GM12878 (cell line): ENCODE data around the gene CASR. TPM values are rescaled to one million over a fixed set of nuclear protein-coding genes. Genes with fewer than 3 reads are reported as not detected.

Source experiments
- ATAC-seq: fragments of 200-7000 bp; cut with Tn5 transposase; 3 replicates; pipeline ENCODE4 v1.9.1; 2020; ENCODE audit warnings: mild to moderate bottlenecking, moderate library complexity
- BruUV-seq: library from RNA; stranded (reverse); fragments of 400-500 nt; replicated peaks from 2 replicates; lab custom pipeline; 2021; lab: Mats Ljungman, UMichigan
- CTCF ChIA-PET: fragments of 300-600 bp; sonication (Branson Sonifier 250); formaldehyde crosslinking; extraction: SDS; loops from one replicate; lab custom pipeline; 2021; ENCODE audit warnings: inconsistent platforms; lab: Yijun Ruan, JAX
- POLR2A ChIA-PET: fragments of 350-600 bp; formaldehyde crosslinking; extraction: SDS; loops from one replicate; lab custom pipeline; 2021; ENCODE audit warnings: inconsistent platforms; lab: Charles Lee
- RAD21 ChIA-PET: fragments of 300-600 bp; sonication (Branson Sonifier 250); formaldehyde crosslinking; loops from one replicate; lab custom pipeline; 2023; ENCODE audit warnings: antibody characterized with exemption; ENCODE audit not compliant: unreplicated experiment; lab: Charles Lee
- SMC1A ChIA-PET: fragments of 300-600 bp; sonication (Branson Sonifier 250); formaldehyde crosslinking; loops from one replicate; lab custom pipeline; 2023; ENCODE audit not compliant: unreplicated experiment, uncharacterized antibody; lab: Charles Lee
- DNase-seq: peaks from one replicate; pipeline ENCODE4 v3.0.0-alpha.2; 2011; ENCODE audit warnings: low read depth, low spot score
- FAIRE-seq: peaks from 3 replicates; lab custom pipeline; 2011; peaks lifted over from hg19 to GRCh38; lab: Jason Lieb, UNC
- H2AFZ ChIP-seq: 2 replicates; pipeline ENCODE4 v1.6.0; 2011; ENCODE audit warnings: low read depth, low read length, control low read depth; ENCODE audit not compliant: control insufficient read depth
- H3K27ac ChIP-seq: 2 replicates; pipeline ENCODE4 v1.5.1; 2011; ENCODE audit warnings: control low read depth; ENCODE audit not compliant: control insufficient read depth, insufficient read depth
- H3K27me3 ChIP-seq, 2 experiments: replicated peaks in 1 of 2; 2 replicates each; pipeline versions ENCODE4 v1.6.0 to v1.6.1; 2011; ENCODE audit warnings: low read length in 1 of 2; ENCODE audit not compliant: control insufficient read depth in 2 of 2, insufficient read depth in 2 of 2
- H3K36me3 ChIP-seq, 2 experiments: 2 replicates each; pipeline ENCODE4 v1.5.1; 2011; ENCODE audit warnings: low read length in 1 of 2; ENCODE audit not compliant: control insufficient read depth in 2 of 2, insufficient read depth in 2 of 2
- H3K4me1 ChIP-seq: 2 replicates; pipeline ENCODE4 v1.6.1; 2011; ENCODE audit warnings: mild to moderate bottlenecking, low read length, moderate library complexity, mixed read lengths; ENCODE audit not compliant: control insufficient read depth, insufficient read depth
- H3K4me2 ChIP-seq: 2 replicates; pipeline ENCODE4 v1.6.0; 2011; ENCODE audit warnings: control low read depth; ENCODE audit not compliant: control insufficient read depth, insufficient read depth
- H3K4me3 ChIP-seq: fragments of 200-600 bp; sonication (generic); 2 replicates; pipeline ENCODE4 v1.5.1; 2016
- H3K79me2 ChIP-seq: 2 replicates; pipeline ENCODE4 v1.6.0; 2011; ENCODE audit warnings: low read length; ENCODE audit not compliant: control insufficient read depth, insufficient read depth
- H3K9ac ChIP-seq: 2 replicates; pipeline ENCODE4 v1.8.0; 2011; ENCODE audit warnings: low read length, control low read depth, mixed read lengths; ENCODE audit not compliant: control insufficient read depth, insufficient read depth
- H3K9me3 ChIP-seq: replicated peaks from 3 replicates; pipeline ENCODE4 v1.5.1; 2011; ENCODE audit warnings: mild to moderate bottlenecking, low read length; ENCODE audit not compliant: control insufficient read depth, insufficient read depth
- H4K20me1 ChIP-seq: 2 replicates; pipeline ENCODE4 v1.6.0; 2011; ENCODE audit not compliant: control insufficient read depth, insufficient read depth
- ATF7 ChIP-seq: fragments of 450-650 bp; IDR thresholded peaks from 2 replicates; pipeline ENCODE4 v1.6.1; 2016; ENCODE audit warnings: low read depth, mild to moderate bottlenecking
- BCL11A ChIP-seq: IDR thresholded peaks from 2 replicates; pipeline ENCODE4 v1.6.1; 2011; ENCODE audit warnings: low read depth, low read length
- JUND ChIP-seq: IDR thresholded peaks from 2 replicates; pipeline ENCODE4 v1.6.1; 2012; ENCODE audit warnings: low read depth, mild to moderate bottlenecking, low read length, improper control_type of control experiment, moderate library complexity
- NR2F1 ChIP-seq: fragments of 450-650 bp; conservative IDR thresholded peaks from 2 replicates; pipeline ENCODE4 v1.6.1; 2017; ENCODE audit warnings: mild to moderate bottlenecking
- RELA ChIP-seq: fragments of 450-650 bp; IDR thresholded peaks from 2 replicates; pipeline ENCODE4 v1.8.0; 2014; ENCODE audit warnings: borderline replicate concordance; ENCODE audit not compliant: partially characterized antibody
- STAT3 ChIP-seq: IDR thresholded peaks from 2 replicates; pipeline ENCODE4 v1.6.1; 2011; ENCODE audit warnings: low read depth, low read length, improper control_type of control experiment
- ZBED1 ChIP-seq: IDR thresholded peaks from 2 replicates; pipeline ENCODE4 v1.6.1; 2016; ENCODE audit warnings: borderline replicate concordance
- WGBS: methylation state at CpG from one replicate; pipeline ENCODE4 v1.1.6; 2016; ENCODE audit warnings: low lambda C conversion rate; ENCODE audit not compliant: insufficient replicate concordance, insufficient coverage; ENCODE audit errors: missing lambda C conversion rate; 5-methylcytosine and 5-hydroxymethylcytosine counted together
- in situ Hi-C: fragments of 300-500 bp; cut with MboI; formaldehyde crosslinking; loops from 9 replicates; pipeline ENCODE4 v1.14.3; 2018; ENCODE audit warnings: mixed read lengths
- intact Hi-C: fragments of 100-400 bp; cut with micrococcal nuclease; formaldehyde crosslinking; loops from one replicate; pipeline ENCODE4 v1.14.2; 2022; ENCODE audit not compliant: unreplicated experiment
- polyA plus RNA-seq, 11 experiments: library from polyadenylated mRNA; depleted of rRNA in 4 of 11; unstranded in 6 of 11; stranded (reverse) in 5 of 11; fragments of >200 nt; fragmentation: Nextera tagmentation in 4 of 11; fragmentation: Illumina TruSeq in 1 of 11; extraction: Ambion mirVana in 4 of 11; extraction: Trizol in 1 of 11; gene quantifications; 1 replicate in 1 of 11; 2 replicates in 10 of 11; pipeline versions ENCODE4 v1.2.1 to v1.2.3, GENCODE V29; 2011 to 2016; ENCODE audit warnings: inconsistent platforms in 2 of 11, missing spikeins in 2 of 11, low read depth in 1 of 11
- total RNA-seq, 4 experiments: library from RNA; depleted of rRNA in 3 of 4; stranded (reverse); fragments of >200 nt in 3 of 4; fragmentation: Illumina TruSeq in 1 of 4; extraction: Trizol in 1 of 4; gene quantifications; 2 replicates each; pipeline versions ENCODE4 v1.2.1 to v1.2.3, GENCODE V29; 2013 to 2021
- TF ChIP-seq, protein P1 (sequence below): IDR thresholded peaks from 2 replicates; pipeline ENCODE4 v1.6.1; 2011; ENCODE audit warnings: borderline replicate concordance, low read depth, mild to moderate bottlenecking, moderate library complexity, low read length; ENCODE audit not compliant: insufficient read depth, poor library complexity, severe bottlenecking

The CASR gene
- total and polyA plus RNA-seq, 10 of the 15 experiments (the other 5 are each of a cell fraction or from before 2014, with no cell fraction given): 0.04 to 0.37 (median 0.11) TPM

GRCh38 chr3:122257644-122258364 lies 74.3 kb downstream of the CASR start:
- WGBS: 80% methylated on average over 7 of the region's 7 CpGs
- no peak for DNase-seq
- H3K79me2 ChIP-seq: no peaks in the 10 kb centered on the region
- no peak overlapping the region for H3K9ac ChIP-seq
- no peaks in the 10 kb centered on the region for H4K20me1 ChIP-seq
- H3K27me3 ChIP-seq: no peaks in the 10 kb centered on the region
- H3K9me3 ChIP-seq: no peaks in the 10 kb centered on the region; the same call in 2 of the 3 replicates
- no peak for ATAC-seq
- in situ Hi-C loops (no loop called here), intact Hi-C loops (loop anchor here (1.0 to 10.0 kb wide), 6 partner anchors 25 to 709 kb away; partner anchors contain the start of genes EAF2 and IQCB1)
- H3K4me1 ChIP-seq: peaks cover 5% of the 10 kb centered on the region; the same call in 1 of the 2 replicates
- RAD21 ChIA-PET: interaction anchor here (0.7 to 15.8 kb wide), 27 partner anchors 11 to 717 kb away, joined by 3 to 441 read pairs (median 7); partner anchors contain the start of gene POLQ
- TF ChIP-seq NR2F1 (no peak), ATF7 (peak; percentile 87)
- CTCF ChIA-PET: interaction anchor here (0.6 to 8.8 kb wide), 31 partner anchors 8 to 710 kb away, joined by 3 to 237 read pairs (median 5); partner anchors contain the start of genes FAM162A and POLQ
- POLR2A ChIA-PET: interaction anchor here (0.5 to 15.0 kb wide), 10 partner anchors 12 to 712 kb away, joined by 3 to 178 read pairs (median 4); no protein-coding TSS in a partner anchor
- SMC1A ChIA-PET: interaction anchor here (0.9 to 15.2 kb wide), 22 partner anchors 8 to 711 kb away, joined by 3 to 590 read pairs (median 10); partner anchors contain the start of gene POLQ
- no peaks in the 10 kb centered on the region for H3K36me3 ChIP-seq
- no peak overlapping the region; the same call in 1 of the 2 replicates for H3K27ac ChIP-seq
- no peak for FAIRE-seq
- BruUV-seq: no TSS peak
- no peak overlapping the region for H3K4me3 ChIP-seq
- no peak overlapping the region for H2AFZ ChIP-seq
- H3K4me2 ChIP-seq: no peak overlapping the region; the same call in 1 of the 2 replicates

- H3K79me2 ChIP-seq: no peaks in the 10 kb centered on the region
- H3K4me2 ChIP-seq: peak overlapping the region; percentile 33; the same call in 1 of the 2 replicates
- CTCF ChIA-PET: interaction anchor here (0.6 to 8.8 kb wide), 36 partner anchors 9 to 1346 kb away, joined by 3 to 237 read pairs (median 6); partner anchors contain the start of genes FAM162A and POLQ
- intact Hi-C loops: loop anchor here (1.0 to 10.0 kb wide), 6 partner anchors 26 to 710 kb away; partner anchors contain the start of genes EAF2 and IQCB1
- no peaks in the 10 kb centered on the region for H3K36me3 ChIP-seq
- DNase-seq (peak; percentile 83), ATAC-seq (peak; percentile 86), FAIRE-seq (peak; percentile 84)
- SMC1A ChIA-PET: interaction anchor here (0.7 to 15.2 kb wide), 39 partner anchors 9 to 712 kb away, joined by 3 to 590 read pairs (median 6); partner anchors contain the start of gene POLQ
- H2AFZ ChIP-seq: peak overlapping the region; percentile 31; the same call in 1 of the 2 replicates
- H3K4me1 ChIP-seq: peaks cover 5% of the 10 kb centered on the region; the same call in 1 of the 2 replicates
- H4K20me1 ChIP-seq: no peaks in the 10 kb centered on the region
- in situ Hi-C loops: no loop called here
- peak overlapping the region; percentile 5; the same call in 1 of the 2 replicates for H3K27ac ChIP-seq
- H3K9me3 ChIP-seq: no peaks in the 10 kb centered on the region; the same call in 2 of the 3 replicates
- H3K27me3 ChIP-seq: no peaks in the 10 kb centered on the region
- BruUV-seq: no TSS peak
- 1% methylated on average over 7 of the region's 7 CpGs for WGBS
- RAD21 ChIA-PET: interaction anchor here (0.7 to 15.8 kb wide), 38 partner anchors 9 to 718 kb away, joined by 3 to 441 read pairs (median 5); partner anchors contain the start of genes CASR and POLQ
- no peak overlapping the region for H3K4me3 ChIP-seq
- H3K9ac ChIP-seq: no peak overlapping the region
- POLR2A ChIA-PET: interaction anchor here (0.6 to 15.0 kb wide), 10 partner anchors 8 to 713 kb away, joined by 3 to 178 read pairs (median 4); no protein-coding TSS in a partner anchor
- TF ChIP-seq JUND: peak; percentile 68; the same call in 1 of the 2 replicates
- TF ChIP-seq, protein P1, sequence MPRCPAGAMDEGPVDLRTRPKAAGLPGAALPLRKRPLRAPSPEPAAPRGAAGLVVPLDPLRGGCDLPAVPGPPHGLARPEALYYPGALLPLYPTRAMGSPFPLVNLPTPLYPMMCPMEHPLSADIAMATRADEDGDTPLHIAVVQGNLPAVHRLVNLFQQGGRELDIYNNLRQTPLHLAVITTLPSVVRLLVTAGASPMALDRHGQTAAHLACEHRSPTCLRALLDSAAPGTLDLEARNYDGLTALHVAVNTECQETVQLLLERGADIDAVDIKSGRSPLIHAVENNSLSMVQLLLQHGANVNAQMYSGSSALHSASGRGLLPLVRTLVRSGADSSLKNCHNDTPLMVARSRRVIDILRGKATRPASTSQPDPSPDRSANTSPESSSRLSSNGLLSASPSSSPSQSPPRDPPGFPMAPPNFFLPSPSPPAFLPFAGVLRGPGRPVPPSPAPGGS: peak; percentile 64
- TF ChIP-seq RELA: peak; percentile 11
- TF ChIP-seq BCL11A: peak; percentile 71
- 0 out of 2 replicates have a peak, but pooled peaks have one; percentile 61 for TF ChIP-seq STAT3
- TF ChIP-seq ZBED1: peak; percentile 53; the same call in 1 of the 2 replicates
Measured at GRCh38 chr3:122258757-122259371, 75.4 kb downstream of the CASR start.
